CD4-positive, alpha-beta T cell treated with Interleukin-12 subunit alpha and Interleukin-12 subunit beta, for 1 hour (primary cell): ENCODE measurements around the gene STAM2.
"Not testable (repeated sequence)": the region's sequence is repeated elsewhere in the genome, so short reads cannot be mapped to it uniquely, and the experiment has no call there.

Experiments
- DNase-seq: peaks from one replicate; pipeline ENCODE4 v3.0.0-alpha.2; 2020

STAM2 gene

GRCh38 chr2:152171718-152172117 is 3.8 kb downstream of the STAM2 start:
- DNase-seq = no peak

- not testable (repeated sequence) for DNase-seq
Measured at GRCh38 chr2:152169158-152169557, 6.4 kb downstream of the STAM2 start.

GRCh38 chr2:152167470-152167869 is 8.1 kb downstream of the STAM2 start:
- not testable (repeated sequence) for DNase-seq

- no peak for DNase-seq
Measured at GRCh38 chr2:152167065-152167464, 8.5 kb downstream of the STAM2 start.

GRCh38 chr2:152166633-152167032 is 8.9 kb downstream of the STAM2 start:
- no peak for DNase-seq

- no peak for DNase-seq
Measured at GRCh38 chr2:152165780-152166179, 9.8 kb downstream of the STAM2 start.

- DNase-seq = no peak
Measured at GRCh38 chr2:152165306-152165705, 10.3 kb downstream of the STAM2 start.

GRCh38 chr2:152163669-152164068 is 11.9 kb downstream of the STAM2 start:
- not testable (repeated sequence) for DNase-seq

GRCh38 chr2:152162141-152162540 is 13.4 kb downstream of the STAM2 start:
- DNase-seq = no peak

GRCh38 chr2:152161598-152161997 is 14.0 kb downstream of the STAM2 start:
- no peak for DNase-seq

GRCh38 chr2:152160378-152160777 is 15.2 kb downstream of the STAM2 start:
- DNase-seq = not testable (repeated sequence)

GRCh38 chr2:152157253-152157652 is 18.3 kb downstream of the STAM2 start:
- DNase-seq = no peak

- no peak for DNase-seq
Measured at GRCh38 chr2:152155209-152155608, 20.4 kb downstream of the STAM2 start.

- no peak for DNase-seq
Measured at GRCh38 chr2:152154462-152154861, 21.1 kb downstream of the STAM2 start.

GRCh38 chr2:152134488-152135280 is 40.9 kb downstream of the STAM2 start:
- DNase-seq = no peak

GRCh38 chr2:152132306-152132705 is 43.3 kb downstream of the STAM2 start:
- no peak for DNase-seq

GRCh38 chr2:152127628-152128027 is 47.9 kb downstream of the STAM2 start:
- DNase-seq = no peak

- no peak for DNase-seq
Measured at GRCh38 chr2:152126664-152127063, 48.9 kb downstream of the STAM2 start.

- no peak for DNase-seq
Measured at GRCh38 chr2:152122161-152122560, 53.4 kb downstream of the STAM2 start.

GRCh38 chr2:152120430-152120829 is 55.1 kb downstream of the STAM2 start:
- DNase-seq = no peak

- no peak for DNase-seq
Measured at GRCh38 chr2:152115952-152116351, 59.6 kb downstream of the STAM2 start.

- no peak for DNase-seq
Measured at GRCh38 chr2:152114366-152114765, 61.2 kb downstream of the STAM2 start.

- DNase-seq = not testable (repeated sequence)
Measured at GRCh38 chr2:152107140-152107539, 68.4 kb downstream of the STAM2 start.

GRCh38 chr2:152106464-152106863 is 69.1 kb downstream of the STAM2 start:
- DNase-seq = no peak

GRCh38 chr2:152103271-152103670 is 72.3 kb downstream of the STAM2 start:
- no peak for DNase-seq
